Tibial artery (tissue), 4 donors: ENCODE data around the gene GOLGA5.

Experiments
- DNase-seq, 2 donors: peaks; one replicate each; pipeline ENCODE4 v3.0.0-alpha.2; 2019
- H3K27ac ChIP-seq, 2 donors: fragments of 200-600 bp; sonication (generic) in 1 of 2; 1 replicate in 1 of 2; 2 replicates in 1 of 2; pipeline ENCODE4 v1.5.1; 2018 to 2019; ENCODE audit warnings: mild to moderate bottlenecking in 1 of 2
- H3K27me3 ChIP-seq, 2 donors: fragments of 200-600 bp; sonication (generic) in 1 of 2; one replicate each; pipeline versions ENCODE4 v1.5.1 to v1.6.0; 2016 to 2019
- H3K36me3 ChIP-seq, 3 donors: fragments of 200-600 bp; sonication (generic) in 2 of 3; one replicate each; pipeline ENCODE4 v1.5.1; 2016 to 2019; ENCODE audit warnings: mild to moderate bottlenecking in 2 of 3
- H3K4me1 ChIP-seq, 4 donors: fragments of 200-600 bp; sonication (generic) in 2 of 4; 1 replicate in 3 of 4; 2 replicates in 1 of 4; pipeline ENCODE4 v1.5.1; 2016 to 2019
- H3K4me3 ChIP-seq, 2 donors: fragments of 200-600 bp; sonication (generic) in 1 of 2; 1 replicate in 1 of 2; 2 replicates in 1 of 2; pipeline ENCODE4 v1.5.1; 2018 to 2019; ENCODE audit warnings: mild to moderate bottlenecking in 2 of 2
- H3K9me3 ChIP-seq, 3 donors: fragments of 200-600 bp; sonication (generic) in 1 of 3; one replicate each; pipeline ENCODE4 v1.5.1; 2016 to 2019
- intact Hi-C: fragments of 100-400 bp; cut with DNase I; formaldehyde crosslinking; loops from one replicate; pipeline ENCODE4 v1.15.0; 2023; ENCODE audit warnings: low total_unique reads
- TF ChIP-seq, protein P1 (sequence below), 2 experiments: fragments of 200-600 bp in 1 of 2; fragments of 450-650 bp in 1 of 2; IDR thresholded peaks; one replicate each; pipeline ENCODE4 v1.5.1; 2017 to 2019; ENCODE audit warnings: antibody characterized with exemption in 2 of 2, mild to moderate bottlenecking in 1 of 2, moderate library complexity in 1 of 2

GOLGA5 gene

DNA sequence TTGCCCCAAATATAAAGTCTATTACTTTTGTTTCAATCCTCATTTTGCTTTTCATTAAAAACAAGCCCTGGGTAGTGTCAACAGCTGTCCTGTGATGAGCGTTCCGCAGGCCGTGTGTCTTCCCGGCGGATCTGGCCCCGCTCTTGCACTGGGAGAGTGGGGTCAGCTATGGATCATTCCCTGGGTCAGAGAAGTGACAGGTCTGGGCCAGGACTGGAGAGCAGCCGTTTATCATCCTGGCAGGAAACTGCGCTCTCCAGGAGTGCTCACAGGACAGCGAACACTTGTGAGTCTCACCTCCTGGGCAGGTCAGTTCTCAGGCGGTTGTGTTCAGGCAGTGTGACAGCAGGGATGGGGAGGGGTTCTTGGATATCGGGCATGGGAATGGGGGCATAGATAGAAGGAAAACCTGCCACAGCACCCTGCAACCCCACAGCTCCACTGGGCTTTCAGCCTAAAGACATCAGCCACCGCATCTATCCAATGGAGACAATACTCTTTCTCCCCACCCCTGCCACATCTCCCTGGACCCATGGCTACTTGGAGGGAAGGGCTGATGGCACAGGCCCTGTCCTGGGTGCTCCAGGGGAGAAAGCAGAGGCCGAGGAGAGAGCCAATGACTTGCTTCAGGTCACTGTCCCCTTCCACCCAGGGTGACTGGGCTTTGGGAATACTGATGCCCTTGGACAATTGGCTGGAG, 81.0 kb downstream of the GOLGA5 start:
- no peak for DNase-seq
- intact Hi-C loops = no loop called here

DNA sequence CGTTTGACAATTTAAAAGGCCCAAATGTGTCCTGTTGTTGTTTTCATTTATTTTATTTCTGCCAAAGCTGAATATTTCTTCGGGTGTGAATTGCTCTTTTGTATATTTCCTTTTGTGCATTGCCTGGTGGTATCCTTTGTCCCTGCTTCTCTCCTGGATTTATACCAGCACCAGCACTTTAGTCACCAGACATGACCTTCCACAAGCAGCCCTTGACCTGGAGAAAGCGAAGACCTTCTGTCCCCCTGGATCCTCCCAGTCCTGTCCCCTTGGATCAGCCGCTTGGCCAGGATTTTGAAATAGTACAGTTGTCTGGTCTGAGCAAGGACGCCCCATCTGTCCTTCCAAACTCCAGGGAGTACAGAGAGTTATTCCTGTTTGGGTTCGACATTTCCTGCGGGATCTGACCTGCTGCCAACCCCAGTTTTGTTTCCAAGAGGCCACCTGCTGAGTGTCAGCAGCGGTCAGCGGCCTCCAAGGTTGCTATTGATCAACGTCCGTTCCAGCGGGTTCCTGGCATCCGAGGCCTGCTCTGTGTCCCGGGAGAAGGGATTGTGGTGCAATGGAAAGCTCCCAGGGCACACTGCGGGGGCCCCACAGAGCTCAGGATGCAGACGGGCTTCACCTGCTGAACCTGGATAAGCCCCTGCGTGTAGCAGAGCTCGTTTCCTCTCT, 83.8 kb downstream of the GOLGA5 start:
- Histone ChIP-seq H3K27me3 (peaks cover 0 to 15% of the 10 kb centered on the region in 2 donors), H3K9me3 (no peaks in the 10 kb centered on the region), H3K4me3 (no peak overlapping the region), H3K36me3 (no peaks in the 10 kb centered on the region), H3K27ac (no peak overlapping the region), H3K4me1 (no peaks in the 10 kb centered on the region)
- intact Hi-C loops = no loop called here
- no peak for DNase-seq
- TF ChIP-seq, protein P1, sequence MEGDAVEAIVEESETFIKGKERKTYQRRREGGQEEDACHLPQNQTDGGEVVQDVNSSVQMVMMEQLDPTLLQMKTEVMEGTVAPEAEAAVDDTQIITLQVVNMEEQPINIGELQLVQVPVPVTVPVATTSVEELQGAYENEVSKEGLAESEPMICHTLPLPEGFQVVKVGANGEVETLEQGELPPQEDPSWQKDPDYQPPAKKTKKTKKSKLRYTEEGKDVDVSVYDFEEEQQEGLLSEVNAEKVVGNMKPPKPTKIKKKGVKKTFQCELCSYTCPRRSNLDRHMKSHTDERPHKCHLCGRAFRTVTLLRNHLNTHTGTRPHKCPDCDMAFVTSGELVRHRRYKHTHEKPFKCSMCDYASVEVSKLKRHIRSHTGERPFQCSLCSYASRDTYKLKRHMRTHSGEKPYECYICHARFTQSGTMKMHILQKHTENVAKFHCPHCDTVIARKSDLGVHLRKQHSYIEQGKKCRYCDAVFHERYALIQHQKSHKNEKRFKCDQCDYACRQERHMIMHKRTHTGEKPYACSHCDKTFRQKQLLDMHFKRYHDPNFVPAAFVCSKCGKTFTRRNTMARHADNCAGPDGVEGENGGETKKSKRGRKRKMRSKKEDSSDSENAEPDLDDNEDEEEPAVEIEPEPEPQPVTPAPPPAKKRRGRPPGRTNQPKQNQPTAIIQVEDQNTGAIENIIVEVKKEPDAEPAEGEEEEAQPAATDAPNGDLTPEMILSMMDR (IDR thresholded peaks at IDR 0.05) = no peak

More for the DNA sequence above, 81.0 kb downstream of the GOLGA5 start:
- Histone ChIP-seq H3K36me3 (no peaks in the 10 kb centered on the region), H3K27me3 (peaks cover 0 to 4% of the 10 kb centered on the region in 2 donors), H3K27ac (no peak overlapping the region), H3K9me3 (no peaks in the 10 kb centered on the region), H3K4me1 (no peaks in the 10 kb centered on the region), H3K4me3 (no peak overlapping the region)
- TF ChIP-seq, protein P1 (IDR thresholded peaks at IDR 0.05) = no peak

DNA sequence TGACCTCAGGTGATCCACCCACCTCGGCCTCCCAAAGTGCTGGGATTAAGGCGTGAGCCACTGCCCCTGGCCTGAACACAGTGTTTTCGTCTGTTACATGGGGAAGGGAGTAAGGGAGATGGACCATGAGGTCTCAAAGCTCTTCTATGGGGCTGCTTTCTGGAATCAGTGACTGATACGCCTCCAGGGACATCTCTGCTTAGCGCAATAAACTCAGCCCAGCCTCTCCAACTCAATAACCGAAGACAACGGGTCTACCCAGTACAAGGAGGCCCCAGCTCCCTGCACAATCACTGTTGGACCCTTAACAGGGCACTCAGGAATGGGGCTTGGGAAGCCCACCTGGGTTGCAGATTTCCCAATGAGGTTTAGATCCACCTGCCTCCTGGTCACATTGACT, 86.2 kb downstream of the GOLGA5 start:
- TF ChIP-seq, protein P1 (IDR thresholded peaks at IDR 0.05) = no peak
- Histone ChIP-seq H3K9me3 (no peaks in the 10 kb centered on the region), H3K4me1 (no peaks in the 10 kb centered on the region), H3K27me3 (peaks cover 0 to 12% of the 10 kb centered on the region in 2 donors), H3K27ac (no peak overlapping the region), H3K36me3 (no peaks in the 10 kb centered on the region), H3K4me3 (no peak overlapping the region)
- intact Hi-C loops = no loop called here
- no peak for DNase-seq

DNA sequence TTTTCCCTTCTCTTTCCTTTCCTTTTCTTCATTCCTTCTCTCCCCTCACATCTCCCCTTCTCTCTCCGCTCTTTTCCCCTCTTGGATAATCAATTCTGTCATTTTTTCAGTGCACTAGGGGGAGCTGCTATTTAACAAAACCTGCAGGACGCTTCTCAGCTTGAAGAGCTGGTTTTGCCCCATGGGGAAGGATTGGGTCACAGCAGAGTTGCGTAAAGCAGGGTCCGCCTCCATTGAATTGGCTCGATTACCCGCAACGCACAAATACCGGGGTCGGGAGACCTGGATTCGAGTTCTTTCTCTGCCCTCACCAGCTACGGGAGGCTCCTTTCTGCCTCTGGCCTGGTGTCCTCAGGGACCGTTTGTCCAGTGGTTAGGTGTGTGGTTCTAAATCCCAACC, 86.7 kb downstream of the GOLGA5 start:
- H3K4me3 ChIP-seq = no peak overlapping the region
- DNase-seq = no peak
- H3K27ac ChIP-seq = no peak overlapping the region
- no peaks in the 10 kb centered on the region for H3K4me1 ChIP-seq
- TF ChIP-seq, protein P1 (IDR thresholded peaks at IDR 0.05) = no peak
- H3K36me3 ChIP-seq = no peaks in the 10 kb centered on the region
- intact Hi-C loops = no loop called here
- peaks cover 0 to 12% of the 10 kb centered on the region in 2 donors for H3K27me3 ChIP-seq
- no peaks in the 10 kb centered on the region for H3K9me3 ChIP-seq

DNA sequence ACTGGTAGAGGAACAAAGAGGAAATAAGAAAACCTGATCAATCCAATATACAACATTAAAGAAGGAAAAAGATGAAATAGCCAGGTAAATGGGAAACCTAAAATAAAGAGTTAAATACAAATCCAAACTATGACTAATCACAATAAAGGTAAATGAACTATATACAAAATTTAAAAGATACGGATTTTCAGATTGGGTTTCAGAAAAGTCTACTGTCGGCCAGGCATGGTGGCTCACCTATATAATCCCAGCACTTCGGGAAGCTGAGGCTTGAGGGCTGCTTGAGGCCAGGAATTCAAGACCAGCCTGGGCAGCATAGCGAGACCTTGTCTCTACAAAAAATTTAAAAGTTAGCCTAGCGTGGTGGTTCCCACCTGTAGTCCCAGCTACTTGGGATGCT, 89.0 kb downstream of the GOLGA5 start:
- intact Hi-C loops = no loop called here
- Histone ChIP-seq H3K36me3 (no peaks in the 10 kb centered on the region), H3K27me3 (peaks cover 0 to 10% of the 10 kb centered on the region in 2 donors), H3K27ac (no peak overlapping the region), H3K9me3 (no peaks in the 10 kb centered on the region), H3K4me3 (no peak overlapping the region), H3K4me1 (no peaks in the 10 kb centered on the region)
- TF ChIP-seq, protein P1 (IDR thresholded peaks at IDR 0.05) = no peak
- no peak for DNase-seq
